NT2/D1 (cell line): Measurements from ENCODE around the gene COX4I1.

Experiments
- YY1 ChIP-seq: IDR thresholded peaks from 2 replicates; pipeline ENCODE4 v1.6.1; 2011; ENCODE audit not compliant: insufficient read length, insufficient read depth
- ZNF274 ChIP-seq: IDR thresholded peaks from 2 replicates; pipeline ENCODE4 v1.6.1; 2011; ENCODE audit warnings: mild to moderate bottlenecking, low read depth, low read length

DNA sequence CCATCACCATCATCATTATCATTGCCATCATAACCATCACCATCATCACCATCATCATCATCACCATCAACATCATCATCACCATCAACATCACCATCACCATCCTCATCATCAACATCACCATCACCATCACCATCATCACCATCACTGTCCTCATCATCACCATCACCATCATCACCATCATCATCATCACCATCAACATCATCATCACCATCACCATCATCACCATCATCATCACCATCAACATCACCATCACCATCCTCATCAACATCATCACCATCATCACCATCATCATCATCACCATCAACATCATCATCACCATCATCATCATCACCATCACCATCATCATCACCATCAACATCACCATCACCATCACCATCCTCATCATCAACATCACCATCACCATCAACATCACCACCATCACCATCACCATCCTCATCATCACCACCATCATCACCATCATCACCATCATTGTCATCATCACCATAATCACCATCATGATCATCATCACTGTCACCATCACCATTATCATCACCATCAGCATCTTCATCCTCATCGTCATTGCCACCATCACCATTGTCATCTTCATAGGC is 23.9 kb downstream of the COX4I1 start:
- TF ChIP-seq YY1, result no peak
- no peak for TF ChIP-seq ZNF274
